AML-193 (cell line): ENCODE measurements around the gene PLAGL1.
"Not testable (repeated sequence)": the region's sequence is repeated elsewhere in the genome, so short reads cannot be mapped to it uniquely, and the experiment has no call there.

Experiments
- DNase-seq, 2 experiments: peaks; one replicate each; lab custom pipeline; 2025; lab: John Stamatoyannopoulos, UW

Gene PLAGL1

GRCh38 chr6:144009628-144010027 is 1.6 kb upstream of the PLAGL1 start:
- not testable (repeated sequence) for DNase-seq

GRCh38 chr6:144008846-144009245 is 787 bp upstream of the PLAGL1 start:
- no peak for DNase-seq

GRCh38 chr6:144007478-144008119 is 460 bp downstream of the PLAGL1 start:
- peak in 1 of 2 experiments; percentile 34 for DNase-seq

- peak in 1 of 2 experiments; percentile 34 for DNase-seq
Measured at GRCh38 chr6:144006736-144007477, 1.2 kb downstream of the PLAGL1 start.

GRCh38 chr6:143999406-143999805 is 8.7 kb downstream of the PLAGL1 start:
- DNase-seq, result no peak

GRCh38 chr6:143998686-143999085 is 9.4 kb downstream of the PLAGL1 start:
- no peak for DNase-seq

GRCh38 chr6:143993965-143994646 is 14.0 kb downstream of the PLAGL1 start:
- DNase-seq, result no peak

- no peak for DNase-seq
Measured at GRCh38 chr6:143992285-143992684, 15.8 kb downstream of the PLAGL1 start.

- no peak for DNase-seq
Measured at GRCh38 chr6:143986463-143987065, 21.5 kb downstream of the PLAGL1 start.

- no peak for DNase-seq
Measured at GRCh38 chr6:143984666-143985065, 23.4 kb downstream of the PLAGL1 start.

GRCh38 chr6:143982968-143983367 is 25.1 kb downstream of the PLAGL1 start:
- DNase-seq, result no peak

GRCh38 chr6:143980921-143981320 is 27.1 kb downstream of the PLAGL1 start:
- DNase-seq, result no peak

GRCh38 chr6:143976806-143977349 is 31.2 kb downstream of the PLAGL1 start:
- no peak for DNase-seq

GRCh38 chr6:143974089-143974488 is 34.0 kb downstream of the PLAGL1 start:
- no peak for DNase-seq

- no peak for DNase-seq
Measured at GRCh38 chr6:143973097-143973966, 34.7 kb downstream of the PLAGL1 start.

GRCh38 chr6:143971482-143972205 is 36.4 kb downstream of the PLAGL1 start:
- DNase-seq, result no peak

- DNase-seq, result no peak
Measured at GRCh38 chr6:143970456-143971218, 37.4 kb downstream of the PLAGL1 start.

- DNase-seq, result no peak
Measured at GRCh38 chr6:143969077-143969476, 39.0 kb downstream of the PLAGL1 start.

GRCh38 chr6:143967706-143968376 is 40.2 kb downstream of the PLAGL1 start:
- DNase-seq, result peak; percentile 88 to 92
